Smooth muscle cell of the brain vasculature (primary cell): ENCODE measurements around the gene PIPOX.

Experiments
- DNase-seq: peaks from one replicate; pipeline ENCODE4 v3.0.0-alpha.2; 2012; ENCODE audit warnings: low read depth, low spot score

Gene PIPOX

DNA sequence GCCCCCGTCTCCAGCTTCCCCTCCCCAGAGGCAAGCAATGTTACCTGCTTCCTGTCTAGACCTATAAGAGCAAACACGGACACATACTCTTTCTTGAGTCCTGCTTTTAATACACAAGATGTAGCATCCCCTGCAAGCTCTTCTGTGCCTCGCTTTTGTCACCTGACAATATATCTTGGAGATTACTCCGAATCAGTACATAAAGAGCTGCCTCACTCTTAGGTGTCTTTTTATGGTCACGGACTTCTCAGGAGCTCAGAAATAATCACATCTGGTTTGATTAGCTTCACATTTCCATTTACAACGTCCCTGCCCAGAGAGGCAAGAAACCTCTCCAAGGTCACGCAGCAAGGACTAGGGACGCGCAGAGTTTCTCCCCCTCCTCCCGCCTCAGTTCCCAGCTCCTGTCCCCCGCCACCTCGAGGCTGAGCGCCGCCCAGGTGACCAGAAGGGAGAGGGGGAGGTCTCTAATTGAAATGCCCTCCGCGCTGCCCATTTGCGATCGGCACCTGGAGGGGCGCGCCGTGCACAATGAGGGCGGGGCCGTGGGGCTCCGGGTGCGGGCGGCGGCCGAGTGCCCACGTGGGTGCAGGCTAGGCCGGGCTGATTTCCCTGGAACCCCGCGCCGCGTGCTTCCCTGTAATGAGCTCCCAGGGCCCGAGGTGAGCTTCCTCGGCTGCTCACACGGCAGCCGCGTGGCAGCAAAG, 23.3 kb upstream of the PIPOX start:
- DNase-seq: no peak

GRCh38 chr17:29020576-29020975, 22.4 kb upstream of the PIPOX start:
- DNase-seq: no peak

DNA sequence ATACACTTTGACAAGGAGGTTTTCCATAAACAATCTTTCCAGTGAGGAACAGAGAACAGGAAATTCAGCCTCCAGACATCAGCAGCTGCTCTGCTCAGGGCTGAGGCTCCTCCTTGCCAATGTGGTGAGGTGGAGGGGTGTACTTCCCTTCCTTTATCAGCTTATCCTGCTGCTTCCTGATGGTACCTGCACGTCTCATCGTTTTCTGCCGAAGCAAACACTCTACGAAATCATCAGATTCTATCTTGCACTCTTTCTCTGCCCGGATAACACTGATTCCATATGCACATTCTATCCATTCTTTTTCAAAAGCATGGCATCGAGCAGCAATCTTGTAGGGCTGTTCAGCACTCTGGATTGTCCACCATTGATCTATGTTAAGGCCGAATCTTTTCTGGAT, 21.7 kb upstream of the PIPOX start:
- no peak for DNase-seq

DNA sequence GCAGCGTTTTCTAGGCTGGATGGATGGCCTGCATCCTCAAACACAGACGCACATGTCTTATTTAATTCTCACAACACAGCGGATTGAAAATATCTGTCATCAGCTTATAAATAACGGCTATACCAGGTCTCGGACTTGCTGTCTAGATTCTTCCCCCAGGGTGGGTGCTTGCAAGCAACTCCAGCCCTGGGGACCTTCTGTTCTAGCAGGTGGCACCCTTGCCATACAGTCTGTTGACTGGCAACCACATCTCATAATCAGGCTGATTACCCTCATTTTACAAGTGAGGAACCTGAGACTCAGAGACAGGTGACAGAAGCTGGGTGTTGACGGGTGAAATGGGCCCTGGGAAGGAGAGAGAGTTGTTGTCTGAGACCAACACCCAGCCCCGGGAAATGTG, 20.9 kb upstream of the PIPOX start:
- DNase-seq: no peak

DNA sequence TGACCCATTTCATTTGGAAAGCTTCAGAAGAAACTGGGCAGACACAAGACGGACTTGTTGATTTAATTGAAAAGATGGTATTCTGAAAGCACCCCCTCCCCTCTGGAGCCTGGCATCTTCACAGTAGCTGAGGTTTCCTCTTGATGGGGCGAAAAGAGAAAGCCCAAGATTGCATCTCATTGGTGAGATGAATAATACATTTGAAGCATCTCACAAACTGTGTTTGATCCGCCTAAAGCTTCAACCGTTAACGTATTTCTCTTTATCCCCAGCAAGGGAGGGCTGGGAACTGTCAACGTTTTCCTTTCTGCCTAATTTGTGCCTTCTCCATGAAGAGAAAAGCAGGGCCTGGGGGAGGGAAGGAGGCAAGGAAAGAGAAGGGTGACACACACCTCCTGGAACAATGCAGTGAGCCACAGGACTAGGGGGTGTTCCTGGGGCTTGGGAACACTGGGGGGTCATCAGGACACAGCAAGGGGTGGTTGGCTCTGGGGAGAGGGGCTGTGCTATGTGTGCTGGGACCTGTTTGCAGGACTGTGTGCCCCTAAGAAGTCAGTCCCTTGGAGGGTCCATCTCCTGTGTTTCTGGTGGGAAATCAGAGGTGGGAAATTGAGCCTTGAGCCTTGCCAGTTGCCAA, 18.5 kb upstream of the PIPOX start:
- DNase-seq: no peak

GRCh38 chr17:29031488-29031887, 11.5 kb upstream of the PIPOX start:
- no peak for DNase-seq

- no peak for DNase-seq
These were observed 10.7 kb upstream of the PIPOX start for GRCh38 chr17:29032013-29032856.

- DNase-seq: no peak
These were observed 10.1 kb upstream of the PIPOX start for GRCh38 chr17:29032857-29033197.

GRCh38 chr17:29034510-29034909, 8.4 kb upstream of the PIPOX start:
- no peak for DNase-seq

DNA sequence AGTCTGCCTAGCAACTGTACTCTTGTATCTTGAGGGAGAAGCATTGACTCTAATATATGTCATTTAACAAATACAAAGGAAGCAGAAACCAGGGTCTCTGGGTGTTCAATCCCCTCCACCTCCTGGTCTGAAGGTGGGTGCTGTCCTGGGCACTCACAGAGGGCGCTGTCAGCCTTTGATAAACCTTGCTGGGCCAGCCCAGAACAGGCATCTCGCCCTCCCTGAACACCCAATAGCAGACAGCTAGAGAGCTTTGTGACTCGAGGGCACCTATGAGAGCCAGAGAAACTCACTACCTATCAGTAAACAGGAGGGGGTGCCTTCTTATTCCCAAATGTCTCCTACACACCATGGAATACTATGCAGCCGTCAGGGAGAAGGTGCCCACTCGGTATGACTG, 6.4 kb upstream of the PIPOX start:
- DNase-seq: no peak

DNA sequence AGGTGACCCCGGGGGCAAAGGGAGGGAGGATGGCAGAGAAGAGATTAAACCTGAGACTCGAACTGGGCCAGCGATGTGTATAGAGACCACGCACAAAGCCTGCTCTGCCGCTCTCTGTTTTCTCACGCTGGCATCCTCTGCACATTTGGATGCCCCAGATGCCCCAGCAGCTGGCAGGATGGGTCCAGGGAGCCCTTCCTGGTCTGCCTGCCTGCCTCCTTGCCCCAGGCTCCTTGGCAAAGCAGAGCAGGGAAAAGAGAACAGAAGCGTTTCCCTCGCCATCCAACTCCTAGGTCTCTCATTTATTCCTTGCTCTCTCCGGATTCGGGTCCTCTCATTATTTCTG, 5.2 kb upstream of the PIPOX start:
- no peak for DNase-seq

DNA sequence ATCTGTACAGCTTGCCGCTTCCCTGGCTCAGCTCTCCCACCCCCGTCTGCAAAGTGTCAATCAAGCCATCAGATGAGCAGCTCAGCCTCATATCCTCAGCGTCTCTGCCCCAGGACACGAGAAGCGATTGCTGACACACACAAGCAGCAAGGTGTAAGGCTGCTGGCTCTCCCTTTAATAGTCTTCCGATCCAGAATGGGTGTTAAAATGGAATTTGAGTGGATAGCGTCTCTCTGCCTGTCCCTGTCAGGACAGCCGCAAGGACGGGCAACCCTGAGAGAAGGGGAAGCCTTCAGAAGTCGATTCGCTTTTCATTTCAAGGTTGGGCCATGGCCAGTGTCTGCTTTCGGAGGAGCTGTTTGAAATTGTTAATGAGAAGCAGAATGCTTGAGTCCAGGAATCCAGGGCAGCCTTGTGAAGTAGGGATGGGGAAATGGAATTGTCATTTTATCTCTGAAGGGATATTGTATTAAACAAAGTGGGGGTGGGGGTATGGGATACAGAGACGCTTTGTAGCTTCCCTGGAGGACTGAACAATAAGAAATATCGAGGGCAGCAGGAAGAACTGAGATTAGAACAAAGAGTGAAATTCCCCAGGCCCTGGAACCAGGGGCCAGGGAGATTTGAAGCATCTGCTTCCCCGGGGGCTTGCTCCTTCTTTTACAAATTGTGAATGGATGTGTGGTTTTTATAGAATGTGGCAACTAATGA, 4.7 kb upstream of the PIPOX start:
- no peak for DNase-seq

DNA sequence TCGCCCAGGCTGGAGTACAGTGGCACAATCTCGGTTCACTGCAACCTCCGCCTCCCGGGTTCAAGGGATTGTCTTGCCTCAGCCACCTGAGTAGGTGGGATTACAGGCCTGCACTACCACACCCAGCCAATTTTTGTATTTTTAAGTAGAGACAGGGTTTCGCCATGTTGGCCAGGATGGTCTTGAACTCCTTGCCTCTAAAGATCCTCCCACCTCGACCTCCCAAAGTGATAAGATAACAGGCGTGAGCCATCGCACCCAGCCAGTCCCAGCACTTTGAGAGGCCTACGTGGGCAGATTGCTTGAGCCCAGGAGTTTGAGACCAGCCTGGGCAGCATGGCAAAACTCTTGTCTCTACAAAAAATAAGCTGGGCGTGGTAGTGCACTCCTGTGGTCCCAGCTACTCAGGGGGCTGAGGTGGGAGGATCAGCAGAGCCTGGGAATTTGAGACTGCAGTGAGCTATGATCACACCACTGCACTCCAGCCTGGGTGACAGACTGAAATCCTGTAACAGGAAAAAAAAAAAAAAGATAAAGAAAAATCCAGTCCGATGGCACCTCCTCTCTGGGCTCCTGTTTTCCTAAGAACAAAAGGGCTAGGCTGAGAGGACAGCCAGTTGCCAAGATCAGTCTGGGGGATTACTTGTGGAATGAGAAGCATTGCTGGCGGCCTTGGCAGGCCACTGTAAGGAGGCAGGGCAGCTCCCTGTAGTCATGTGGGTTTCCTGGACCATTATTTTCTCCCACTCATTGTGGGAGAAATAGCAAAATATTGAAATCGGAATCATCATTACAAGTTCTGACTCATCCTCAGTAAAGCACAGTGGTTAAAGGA, 3.0 kb upstream of the PIPOX start:
- peak; percentile 52 for DNase-seq

- no peak for DNase-seq
These were observed 1.9 kb upstream of the PIPOX start for GRCh38 chr17:29041091-29041490.

- no peak for DNase-seq
These were observed 1.4 kb upstream of the PIPOX start for GRCh38 chr17:29041571-29041970.

GRCh38 chr17:29042026-29042678, 789 bp upstream of the PIPOX start:
- DNase-seq: no peak

DNA sequence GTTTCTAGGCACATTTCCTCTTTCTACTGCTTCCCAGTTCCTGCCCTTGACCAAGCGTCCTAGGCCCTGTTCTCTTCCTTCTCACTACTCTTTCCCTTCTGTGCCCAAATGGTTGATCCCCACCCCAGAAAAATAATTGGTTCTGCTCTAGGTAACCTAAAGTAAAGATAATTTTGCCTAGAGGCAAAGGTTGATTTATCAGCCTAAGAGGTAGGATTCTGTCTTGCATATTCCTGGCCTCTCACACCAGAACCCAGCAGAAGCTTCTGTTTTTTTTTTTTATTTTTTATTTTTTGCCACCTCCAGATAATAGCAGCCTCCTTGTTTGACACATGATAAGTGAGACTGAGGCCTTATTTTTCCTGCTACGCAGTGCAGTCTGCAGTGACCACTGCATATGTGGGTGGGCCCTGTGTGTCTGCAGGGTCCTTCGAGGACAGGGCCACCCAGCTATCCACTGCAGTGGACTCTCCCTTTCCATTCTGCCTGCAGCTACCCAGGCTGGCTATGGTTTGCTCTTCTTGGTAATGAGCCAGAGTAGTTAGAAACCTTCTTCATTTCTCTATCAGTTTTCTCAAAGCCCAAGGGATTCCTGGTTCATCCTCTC, 701 bp downstream of the PIPOX start:
- DNase-seq: no peak

GRCh38 chr17:29045026-29045425, 2.1 kb downstream of the PIPOX start:
- no peak for DNase-seq

DNA sequence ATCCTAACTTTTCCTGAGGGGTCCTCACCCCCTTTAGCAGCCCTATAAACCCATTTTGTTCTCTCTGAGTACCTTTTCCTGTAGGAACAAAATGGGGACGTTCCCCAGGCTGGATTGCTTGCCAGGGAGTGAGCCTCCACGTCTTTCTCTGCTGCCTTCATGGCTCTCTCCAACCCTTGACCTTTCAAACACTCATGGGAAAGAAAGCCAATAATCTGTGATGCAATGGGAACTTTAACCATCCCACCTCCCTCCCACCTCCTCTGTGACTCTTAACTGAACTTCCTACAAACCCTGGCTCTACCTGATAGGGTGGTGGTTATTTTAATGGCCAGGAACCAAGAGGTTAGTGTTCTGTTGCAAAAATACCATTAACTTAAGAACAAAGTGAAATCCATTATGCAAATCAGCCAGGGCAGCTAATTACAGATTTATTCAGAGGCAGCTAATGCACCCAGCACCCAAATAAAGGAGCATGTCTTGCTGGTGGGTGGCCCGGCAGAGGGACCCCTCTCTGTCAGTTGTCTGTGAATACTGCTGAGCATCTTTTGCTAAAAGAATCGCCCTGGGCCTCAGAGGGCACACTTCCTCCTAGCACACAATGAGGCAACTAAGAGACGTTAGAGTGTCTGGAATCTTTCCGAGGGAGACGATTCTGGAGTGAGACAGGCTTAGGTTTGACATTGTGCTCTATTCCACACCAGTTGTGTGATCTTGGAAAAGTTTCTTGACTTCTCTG, 3.0 kb downstream of the PIPOX start:
- DNase-seq: no peak

DNA sequence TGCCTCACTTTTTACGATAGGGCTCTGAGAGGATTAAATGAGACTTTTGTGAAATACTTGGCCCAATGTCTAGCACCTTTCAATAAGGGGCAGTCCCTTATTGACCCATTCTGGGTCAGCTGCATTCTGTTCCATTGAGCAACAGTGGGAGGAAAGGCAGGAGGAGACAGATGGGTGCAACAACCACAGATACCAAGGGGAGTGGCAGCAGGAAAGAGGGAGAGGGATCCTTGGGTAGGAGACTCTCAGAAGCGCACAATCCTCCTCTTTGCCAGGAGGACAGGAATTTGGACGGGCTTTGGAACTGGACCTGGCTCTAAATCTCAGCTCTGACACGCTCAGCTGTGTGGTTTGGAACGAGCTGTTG, 3.5 kb downstream of the PIPOX start:
- DNase-seq: no peak
